Endothelial cell of umbilical vein (primary cell): ENCODE results near the gene CCDC81. TPM values are rescaled to one million over a fixed set of nuclear protein-coding genes. Genes with fewer than 3 reads are reported as not detected.

Experiments
- BruUV-seq: library from RNA; stranded (reverse); fragments of 400-500 nt; replicated peaks from 2 replicates; lab custom pipeline; 2021; lab: Mats Ljungman, UMichigan
- CTCF ChIA-PET: fragments of 300-600, 350-600 bp; sonication (Branson Sonifier 250); formaldehyde crosslinking; loops from one replicate; lab custom pipeline; 2021; ENCODE audit warnings: antibody characterized with exemption, inconsistent platforms; lab: Charles Lee
- POLR2A ChIA-PET: fragments of 300-600, 350-600 bp; sonication (Branson Sonifier 250); formaldehyde crosslinking; loops from one replicate; lab custom pipeline; 2021; ENCODE audit warnings: antibody characterized with exemption, inconsistent platforms; lab: Charles Lee
- DNase-seq: peaks from one replicate; pipeline ENCODE4 v3.0.0-alpha.2; 2011; ENCODE audit warnings: low read depth, low spot score
- FAIRE-seq: peaks from 2 replicates; lab custom pipeline; 2011; peaks lifted over from hg19 to GRCh38; lab: Jason Lieb, UNC
- H2AFZ ChIP-seq: 2 replicates; pipeline ENCODE4 v1.6.0; 2012; ENCODE audit warnings: low read depth, low read length, control low read depth, inconsistent platforms
- H3K27ac ChIP-seq: 2 replicates; pipeline ENCODE4 v1.5.1; 2011; ENCODE audit warnings: low read depth, mild to moderate bottlenecking, control low read depth, low read length, moderate library complexity; ENCODE audit not compliant: insufficient read depth
- H3K27me3 ChIP-seq, 2 experiments: 2 replicates each; pipeline versions ENCODE4 v1.6.0 to v1.6.1; 2011; ENCODE audit warnings: low read length in 2 of 2, mixed read lengths in 1 of 2; ENCODE audit not compliant: control insufficient read depth in 2 of 2, insufficient read depth in 2 of 2
- H3K36me3 ChIP-seq, 2 experiments: 2 replicates in 1 of 2; 3 replicates in 1 of 2; pipeline ENCODE4 v1.5.1; 2011; ENCODE audit warnings: low read length in 2 of 2, mild to moderate bottlenecking in 1 of 2, moderate library complexity in 1 of 2; ENCODE audit not compliant: control insufficient read depth in 2 of 2, insufficient read depth in 2 of 2; ENCODE audit errors: extremely low read depth in 1 of 2
- H3K4me1 ChIP-seq: 3 replicates; pipeline ENCODE4 v1.5.1; 2011; ENCODE audit warnings: mild to moderate bottlenecking, low read length; ENCODE audit not compliant: control insufficient read depth, insufficient read depth; ENCODE audit errors: extremely low read depth
- H3K4me2 ChIP-seq: 2 replicates; pipeline ENCODE4 v1.6.1; 2011; ENCODE audit warnings: low read length, control low read depth, mixed read lengths; ENCODE audit not compliant: insufficient read depth
- H3K4me3 ChIP-seq, 3 experiments: fragments of 200-600 bp in 1 of 3; sonication (generic), shearing (Covaris generic) in 1 of 3; replicated peaks in 1 of 3; 2 replicates each; pipeline ENCODE4 v1.5.1; 2011 to 2016; ENCODE audit warnings: control low read depth in 3 of 3, low read length in 3 of 3, mild to moderate bottlenecking in 2 of 3, inconsistent platforms in 1 of 3, low read depth in 1 of 3, moderate library complexity in 1 of 3; ENCODE audit not compliant: insufficient read depth in 1 of 3
- H3K79me2 ChIP-seq: 2 replicates; pipeline ENCODE4 v1.6.0; 2012; ENCODE audit warnings: low read length, inconsistent platforms; ENCODE audit not compliant: control insufficient read depth, insufficient read depth
- H3K9ac ChIP-seq: replicated peaks from 2 replicates; pipeline ENCODE3; 2011; ENCODE audit warnings: low read length, control low read depth; ENCODE audit not compliant: insufficient read depth; ENCODE audit errors: extremely low read depth
- H3K9me1 ChIP-seq: replicated peaks from 3 replicates; pipeline ENCODE4 v1.6.0; 2011; ENCODE audit warnings: mild to moderate bottlenecking, low read length; ENCODE audit not compliant: control insufficient read depth, insufficient read depth; ENCODE audit errors: extremely low read depth
- H3K9me3 ChIP-seq: replicated peaks from 2 replicates; pipeline ENCODE4 v1.5.1; 2012; ENCODE audit warnings: low read length, inconsistent platforms; ENCODE audit not compliant: control insufficient read depth, insufficient read depth
- H4K20me1 ChIP-seq: replicated peaks from 2 replicates; pipeline ENCODE3; 2011; ENCODE audit warnings: mild to moderate bottlenecking, low read length; ENCODE audit not compliant: control insufficient read depth, insufficient read depth; ENCODE audit errors: extremely low read depth
- CTCF ChIP-seq, 2 donors: IDR thresholded peaks; 1 replicate in 1 of 2; 2 replicates in 1 of 2; pipeline ENCODE4 v1.5.1; 2011; ENCODE audit warnings: low read length in 2 of 2, mild to moderate bottlenecking in 2 of 2, moderate library complexity in 2 of 2, control low read depth in 1 of 2, inconsistent platforms in 1 of 2, low read depth in 1 of 2; ENCODE audit not compliant: insufficient read depth in 1 of 2; ENCODE audit errors: extremely low read depth in 1 of 2
- EZH2 ChIP-seq: IDR thresholded peaks from 2 replicates; pipeline ENCODE4 v1.6.1; 2012; ENCODE audit warnings: borderline replicate concordance, low read depth, mild to moderate bottlenecking, moderate library complexity, low read length, inconsistent platforms; ENCODE audit not compliant: severe bottlenecking
- FOS ChIP-seq: IDR thresholded peaks from 2 replicates; pipeline ENCODE4 v1.6.1; 2011; ENCODE audit warnings: mild to moderate bottlenecking, low read length, moderate library complexity, borderline replicate concordance; ENCODE audit not compliant: insufficient read depth
- GATA2 ChIP-seq: IDR thresholded peaks from 2 replicates; pipeline ENCODE4 v1.7.0; 2011; ENCODE audit warnings: low read depth, mild to moderate bottlenecking, moderate library complexity, mixed read lengths, low read length; ENCODE audit not compliant: insufficient read length, insufficient read depth
- JUN ChIP-seq: IDR thresholded peaks from 2 replicates; pipeline ENCODE4 v1.6.1; 2011; ENCODE audit warnings: borderline replicate concordance, low read depth; ENCODE audit not compliant: insufficient read length, insufficient read depth
- MAX ChIP-seq: IDR thresholded peaks from 2 replicates; pipeline ENCODE4 v1.6.1; 2011; ENCODE audit not compliant: insufficient read depth, insufficient read length
- MYC ChIP-seq: IDR thresholded peaks from one replicate; pipeline ENCODE4 v1.6.1; 2011; ENCODE audit warnings: mild to moderate bottlenecking, low read depth, low read length
- POLR2A ChIP-seq: IDR thresholded peaks from 2 replicates; pipeline ENCODE4 v1.6.1; 2012; ENCODE audit warnings: low read depth, mild to moderate bottlenecking, control low read depth, low read length
- POLR2AphosphoS5 ChIP-seq: IDR thresholded peaks from 2 replicates; pipeline ENCODE4 v1.6.1; 2012; ENCODE audit warnings: low read depth, mild to moderate bottlenecking, control low read depth, low read length, moderate library complexity; ENCODE audit not compliant: insufficient read depth
- dilution Hi-C: fragments of 300-500 bp; cut with MboI; formaldehyde crosslinking; loops from one replicate; pipeline ENCODE4 v1.15.0; 2019; ENCODE audit warnings: low sequenced_read_pairs; ENCODE audit not compliant: extremely low pct_ligation_motif_present
- intact Hi-C: fragments of 100-400 bp; cut with micrococcal nuclease; formaldehyde crosslinking; loops from one replicate; pipeline ENCODE4 v1.10.0; 2022
- polyA plus RNA-seq, 4 experiments: library from polyadenylated mRNA; depleted of rRNA in 3 of 4; stranded (reverse) in 3 of 4; unstranded in 1 of 4; fragments of >200 nt; gene quantifications; 2 replicates each; pipeline versions ENCODE4 v1.2.1 to v1.2.3, GENCODE V29; 2011 to 2012; ENCODE audit warnings: missing spikeins in 1 of 4
- total RNA-seq: library from RNA; stranded (reverse); gene quantifications from 2 replicates; pipeline ENCODE4 v1.2.3, GENCODE V29; 2021

CCDC81 gene
- total and polyA plus RNA-seq, 2 donors (not counting 3 experiments of a cell fraction or from before 2014, with no cell fraction given): 0.57 to 1.1 TPM

GRCh38 chr11:86446163-86446923 lies 71.7 kb downstream of the CCDC81 start:
- Histone ChIP-seq H3K9ac (no peak overlapping the region), H3K27me3 (no peaks in the 10 kb centered on the region), H4K20me1 (no peaks in the 10 kb centered on the region), H3K9me1 (no peaks in the 10 kb centered on the region), H3K4me2 (no peak overlapping the region), H3K79me2 (no peaks in the 10 kb centered on the region), H3K9me3 (no peaks in the 10 kb centered on the region), H2AFZ (no peak overlapping the region), H3K27ac (no peak overlapping the region), H3K4me1 (no peaks in the 10 kb centered on the region), H3K36me3 (no peaks in the 10 kb centered on the region), H3K4me3 (no peak overlapping the region)
- DNase-seq (no peak), FAIRE-seq (no peak)
- TF ChIP-seq CTCF (IDR thresholded peaks at IDR 0.05; ENCODE audit: extremely low read depth in 1 of 2, insufficient read depth in 1 of 2, low read depth in 1 of 2, low read length in 2 of 2): no peak
- TF ChIP-seq JUN: no peak
- TF ChIP-seq POLR2AphosphoS5: no peak
- TF ChIP-seq MAX: no peak
- TF ChIP-seq GATA2: no peak
- TF ChIP-seq EZH2: no peak
- TF ChIP-seq MYC: no peak
- TF ChIP-seq FOS: no peak
- no peak for TF ChIP-seq POLR2A
- POLR2A ChIA-PET: no interaction called here
- dilution Hi-C loops (no loop called here), intact Hi-C loops (no loop called here)
- no TSS peak for BruUV-seq
- CTCF ChIA-PET: no interaction called here
